Measurements from ENCODE around the gene SPECC1. TPM values are rescaled to one million over a fixed set of nuclear protein-coding genes. Genes with fewer than 3 reads are reported as not detected.

Gene SPECC1
- total RNA-seq, 4 donors from 2014 or later: 72.1 to 133 (median 83.7) TPM

DNA sequence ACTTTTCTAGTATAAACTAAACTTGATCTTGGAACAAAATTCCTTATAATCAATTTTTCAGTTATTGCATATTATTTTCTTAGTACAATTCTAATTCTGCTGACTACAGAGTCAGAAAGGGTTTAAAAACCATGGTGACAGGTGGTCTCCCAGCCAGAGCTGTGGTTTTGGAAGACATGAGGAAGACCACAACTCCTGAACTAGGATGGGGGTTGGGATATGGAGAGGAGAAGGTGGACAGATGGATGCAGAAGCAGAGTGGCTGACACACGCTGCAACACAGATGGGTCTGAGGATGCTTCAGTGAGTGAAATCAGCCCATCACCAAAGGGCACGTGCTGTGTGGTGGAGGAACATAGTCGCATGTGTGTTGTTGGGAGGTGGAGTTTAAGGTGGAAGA lies 270.5 kb downstream of the SPECC1 start:
- Histone ChIP-seq H3K4me3 (no peak overlapping the region), H3K9me3 (no peaks in the 10 kb centered on the region), H3K36me3 (no peaks in the 10 kb centered on the region), H3K27ac (no peak overlapping the region), H3K4me1 (no peaks in the 10 kb centered on the region), H3K27me3 (no peaks in the 10 kb centered on the region)
- TF ChIP-seq, protein P1, sequence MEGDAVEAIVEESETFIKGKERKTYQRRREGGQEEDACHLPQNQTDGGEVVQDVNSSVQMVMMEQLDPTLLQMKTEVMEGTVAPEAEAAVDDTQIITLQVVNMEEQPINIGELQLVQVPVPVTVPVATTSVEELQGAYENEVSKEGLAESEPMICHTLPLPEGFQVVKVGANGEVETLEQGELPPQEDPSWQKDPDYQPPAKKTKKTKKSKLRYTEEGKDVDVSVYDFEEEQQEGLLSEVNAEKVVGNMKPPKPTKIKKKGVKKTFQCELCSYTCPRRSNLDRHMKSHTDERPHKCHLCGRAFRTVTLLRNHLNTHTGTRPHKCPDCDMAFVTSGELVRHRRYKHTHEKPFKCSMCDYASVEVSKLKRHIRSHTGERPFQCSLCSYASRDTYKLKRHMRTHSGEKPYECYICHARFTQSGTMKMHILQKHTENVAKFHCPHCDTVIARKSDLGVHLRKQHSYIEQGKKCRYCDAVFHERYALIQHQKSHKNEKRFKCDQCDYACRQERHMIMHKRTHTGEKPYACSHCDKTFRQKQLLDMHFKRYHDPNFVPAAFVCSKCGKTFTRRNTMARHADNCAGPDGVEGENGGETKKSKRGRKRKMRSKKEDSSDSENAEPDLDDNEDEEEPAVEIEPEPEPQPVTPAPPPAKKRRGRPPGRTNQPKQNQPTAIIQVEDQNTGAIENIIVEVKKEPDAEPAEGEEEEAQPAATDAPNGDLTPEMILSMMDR (IDR thresholded peaks at IDR 0.05): no peak
- no peak for TF ChIP-seq POLR2A (IDR thresholded peaks at IDR 0.05)
- no peak for DNase-seq

DNA sequence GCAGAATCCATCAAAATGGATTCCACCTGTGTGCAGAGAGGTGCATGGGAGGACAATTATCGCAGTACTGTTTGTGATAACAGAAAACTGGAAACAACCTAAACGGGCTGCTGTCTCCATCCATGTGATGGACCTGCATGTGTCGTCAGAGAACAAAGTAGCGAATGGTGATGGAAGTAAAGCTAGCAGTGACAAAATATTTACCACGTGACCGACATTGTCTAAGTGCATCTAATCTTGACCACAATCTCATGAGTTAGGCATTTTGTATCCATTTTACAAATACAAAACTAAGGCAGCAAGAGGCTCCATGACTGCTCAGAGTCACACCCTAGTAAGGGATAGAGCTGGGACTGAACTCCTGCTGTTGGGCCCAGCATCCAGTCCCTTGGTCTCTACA lies 270.9 kb downstream of the SPECC1 start:
- no peaks in the 10 kb centered on the region for H3K27me3 ChIP-seq
- H3K36me3 ChIP-seq: no peaks in the 10 kb centered on the region
- H3K27ac ChIP-seq: no peak overlapping the region
- no peaks in the 10 kb centered on the region for H3K9me3 ChIP-seq
- TF ChIP-seq POLR2A (IDR thresholded peaks at IDR 0.05): no peak
- TF ChIP-seq, protein P1 (IDR thresholded peaks at IDR 0.05): no peak
- no peak overlapping the region for H3K4me3 ChIP-seq
- H3K4me1 ChIP-seq: no peaks in the 10 kb centered on the region
- no peak for DNase-seq

GRCh38 chr17:20280851-20281250 lies 271.7 kb downstream of the SPECC1 start:
- H3K27ac ChIP-seq: no peak overlapping the region
- TF ChIP-seq, protein P1 (IDR thresholded peaks at IDR 0.05): no peak
- no peak for TF ChIP-seq POLR2A (IDR thresholded peaks at IDR 0.05)
- no peak overlapping the region for H3K4me3 ChIP-seq
- no peaks in the 10 kb centered on the region for H3K27me3 ChIP-seq
- H3K9me3 ChIP-seq: no peaks in the 10 kb centered on the region
- DNase-seq: no peak
- no peaks in the 10 kb centered on the region for H3K36me3 ChIP-seq
- H3K4me1 ChIP-seq: no peaks in the 10 kb centered on the region

DNA sequence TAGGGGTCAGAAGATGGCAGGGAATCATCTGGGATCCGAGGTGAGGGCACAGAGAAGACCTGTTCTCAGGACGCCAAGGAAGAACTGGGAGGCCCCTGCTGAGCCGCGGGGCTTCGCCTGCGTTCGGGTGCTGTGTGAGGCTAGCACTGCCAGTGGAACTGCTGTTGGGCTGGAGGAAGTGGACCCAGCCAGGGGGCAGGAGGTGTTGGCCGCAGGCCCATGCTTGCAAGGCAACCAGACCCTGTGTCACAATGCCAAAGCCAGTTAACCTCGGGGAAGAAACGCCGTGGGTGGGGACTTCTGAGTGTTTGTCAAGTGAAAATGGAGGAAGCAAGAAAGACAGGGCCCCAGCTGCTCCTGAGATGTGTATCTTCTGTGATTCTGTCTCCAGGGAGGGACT lies 272.7 kb downstream of the SPECC1 start:
- H3K27ac ChIP-seq: no peak overlapping the region
- H3K4me1 ChIP-seq: no peaks in the 10 kb centered on the region
- no peaks in the 10 kb centered on the region for H3K27me3 ChIP-seq
- TF ChIP-seq POLR2A (IDR thresholded peaks at IDR 0.05): no peak
- TF ChIP-seq, protein P1 (IDR thresholded peaks at IDR 0.05): no peak
- DNase-seq: no peak
- H3K9me3 ChIP-seq: no peaks in the 10 kb centered on the region
- H3K4me3 ChIP-seq: no peak overlapping the region
- H3K36me3 ChIP-seq: no peaks in the 10 kb centered on the region

DNA sequence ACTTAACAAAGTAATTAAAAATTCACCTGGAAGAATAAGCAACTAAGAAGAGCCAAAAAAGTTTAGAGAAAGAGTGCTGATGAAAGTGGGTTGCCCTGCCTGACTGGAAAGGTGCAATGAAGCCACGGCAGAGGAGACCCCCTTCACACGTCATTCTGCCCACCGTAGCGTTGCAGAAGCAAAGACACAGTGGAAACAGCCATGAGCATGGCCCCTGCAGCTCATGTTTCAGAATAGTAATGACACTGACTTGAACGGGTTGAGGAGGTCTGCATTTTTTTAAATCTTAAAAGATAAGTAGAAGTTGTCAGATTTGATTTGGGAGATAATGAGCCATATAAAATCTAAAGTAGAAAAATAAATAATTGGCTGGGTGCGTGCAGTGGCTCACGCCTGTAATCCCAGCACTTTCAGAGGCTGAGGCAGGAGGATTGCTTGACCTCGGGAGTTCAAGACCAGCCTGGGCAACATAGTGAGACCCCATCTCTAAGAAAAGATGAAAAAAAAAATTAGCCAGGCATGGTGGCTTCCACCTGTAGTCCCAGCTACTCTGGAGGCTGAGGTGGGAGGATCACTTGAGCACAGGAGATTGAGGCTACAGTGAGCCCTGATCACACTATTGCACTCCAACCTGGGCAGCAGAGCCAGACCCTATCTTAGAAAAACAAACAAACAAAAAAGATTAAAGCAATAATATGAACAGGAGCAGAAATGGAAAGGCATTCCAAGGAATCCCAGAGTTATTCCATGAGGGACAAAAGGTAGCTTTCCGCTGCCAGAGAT lies 273.6 kb downstream of the SPECC1 start:
- no peak for DNase-seq
- Histone ChIP-seq H3K36me3 (no peaks in the 10 kb centered on the region), H3K27me3 (no peaks in the 10 kb centered on the region), H3K9me3 (no peaks in the 10 kb centered on the region), H3K27ac (no peak overlapping the region), H3K4me1 (no peaks in the 10 kb centered on the region), H3K4me3 (no peak overlapping the region)
- TF ChIP-seq POLR2A (IDR thresholded peaks at IDR 0.05): no peak
- TF ChIP-seq, protein P1 (IDR thresholded peaks at IDR 0.05): no peak
